ENCODE data around the gene KCNJ15.

DNA sequence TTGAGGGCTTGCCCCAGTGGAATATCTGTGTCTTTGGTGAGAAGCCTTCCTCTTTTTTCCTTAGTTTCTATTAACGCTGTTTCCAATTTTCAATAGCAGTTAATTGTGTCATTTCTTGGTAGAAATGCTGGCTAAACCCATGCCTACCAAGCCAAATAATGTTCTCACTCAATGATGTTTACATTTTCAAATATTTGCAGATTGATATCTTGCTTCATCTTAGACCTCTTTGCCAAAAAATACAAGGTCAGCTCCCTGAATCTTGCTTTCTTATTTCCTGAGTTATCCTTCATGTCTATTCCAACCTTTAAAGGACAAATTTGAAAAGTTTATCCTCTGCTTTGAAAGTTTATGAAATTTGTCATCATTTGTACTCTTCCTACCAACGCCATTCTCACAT lies 5.1 kb downstream of the KCNJ15 start:
- TF ChIP-seq POLR2A (IDR thresholded peaks at IDR 0.05; ENCODE audit: extremely low read depth, insufficient read length), result no peak
- no peak for TF ChIP-seq CTCF (IDR thresholded peaks at IDR 0.05; ENCODE audit: low read depth, low read length)
- TF ChIP-seq MYC (IDR thresholded peaks at IDR 0.05; ENCODE audit: low read depth, low read length), result no peak
- TF ChIP-seq, protein P1, sequence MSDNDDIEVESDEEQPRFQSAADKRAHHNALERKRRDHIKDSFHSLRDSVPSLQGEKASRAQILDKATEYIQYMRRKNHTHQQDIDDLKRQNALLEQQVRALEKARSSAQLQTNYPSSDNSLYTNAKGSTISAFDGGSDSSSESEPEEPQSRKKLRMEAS (IDR thresholded peaks at IDR 0.05; ENCODE audit: low read depth, low read length), result no peak

Measured in NB4 (cell line).